Measurements from ENCODE around the gene IRX5. TPM values are rescaled to one million over a fixed set of nuclear protein-coding genes. Genes with fewer than 3 reads are reported as not detected.

Gene IRX5
- total and polyA plus RNA-seq, 4 donors: not detected

DNA sequence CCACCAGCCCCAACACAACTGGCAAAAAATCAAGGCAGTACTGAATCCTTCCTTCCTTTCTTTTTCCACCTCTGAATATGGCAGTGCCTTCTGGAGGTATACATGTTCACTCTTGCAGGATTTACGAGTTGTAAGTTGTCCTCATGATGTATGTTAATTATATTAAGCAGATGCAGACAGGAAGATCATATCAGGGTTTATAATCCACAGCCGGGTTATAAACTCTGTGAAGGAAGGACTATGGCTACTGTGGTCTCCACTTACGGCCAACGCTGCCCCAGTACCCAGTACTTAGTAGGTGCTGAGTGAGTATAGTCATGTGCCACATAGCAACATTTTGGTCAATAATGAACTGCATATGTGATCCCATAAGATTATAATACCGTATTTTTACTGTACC lies 19.6 kb upstream of the IRX5 start:
- no peak overlapping the region for H3K27ac ChIP-seq (ENCODE audit: low read depth in 1 of 2, low read length in 2 of 2)
- H3K27me3 ChIP-seq (ENCODE audit: control insufficient read depth in 4 of 4, insufficient read depth in 4 of 4, low read length in 3 of 4): peaks cover 0 to 1% (median 0%) of the 10 kb centered on the region in 4 donors
- H3K9ac ChIP-seq (ENCODE audit: low read depth in 1 of 2, low read length in 2 of 2): no peak overlapping the region
- 82% methylated on average over 5 of the region's 5 CpGs for WGBS
- H3K9me3 ChIP-seq (ENCODE audit: control insufficient read depth in 4 of 4, low read length in 3 of 4): no peaks in the 10 kb centered on the region
- no peak for DNase-seq (ENCODE audit: low spot score)
- TF ChIP-seq, protein P1, sequence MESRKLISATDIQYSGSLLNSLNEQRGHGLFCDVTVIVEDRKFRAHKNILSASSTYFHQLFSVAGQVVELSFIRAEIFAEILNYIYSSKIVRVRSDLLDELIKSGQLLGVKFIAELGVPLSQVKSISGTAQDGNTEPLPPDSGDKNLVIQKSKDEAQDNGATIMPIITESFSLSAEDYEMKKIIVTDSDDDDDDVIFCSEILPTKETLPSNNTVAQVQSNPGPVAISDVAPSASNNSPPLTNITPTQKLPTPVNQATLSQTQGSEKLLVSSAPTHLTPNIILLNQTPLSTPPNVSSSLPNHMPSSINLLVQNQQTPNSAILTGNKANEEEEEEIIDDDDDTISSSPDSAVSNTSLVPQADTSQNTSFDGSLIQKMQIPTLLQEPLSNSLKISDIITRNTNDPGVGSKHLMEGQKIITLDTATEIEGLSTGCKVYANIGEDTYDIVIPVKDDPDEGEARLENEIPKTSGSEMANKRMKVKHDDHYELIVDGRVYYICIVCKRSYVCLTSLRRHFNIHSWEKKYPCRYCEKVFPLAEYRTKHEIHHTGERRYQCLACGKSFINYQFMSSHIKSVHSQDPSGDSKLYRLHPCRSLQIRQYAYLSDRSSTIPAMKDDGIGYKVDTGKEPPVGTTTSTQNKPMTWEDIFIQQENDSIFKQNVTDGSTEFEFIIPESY (IDR thresholded peaks at IDR 0.05): no peak
- TF ChIP-seq, protein P2, sequence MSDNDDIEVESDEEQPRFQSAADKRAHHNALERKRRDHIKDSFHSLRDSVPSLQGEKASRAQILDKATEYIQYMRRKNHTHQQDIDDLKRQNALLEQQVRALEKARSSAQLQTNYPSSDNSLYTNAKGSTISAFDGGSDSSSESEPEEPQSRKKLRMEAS (IDR thresholded peaks at IDR 0.05): no peak
- TF ChIP-seq JUND (IDR thresholded peaks at IDR 0.05): no peak
- TF ChIP-seq HNF4A (conservative IDR thresholded peaks at IDR 0.05): no peak
- TF ChIP-seq TAF1 (conservative IDR thresholded peaks at IDR 0.05): no peak
- no peak for TF ChIP-seq HNF4G (IDR thresholded peaks at IDR 0.05)
- TF ChIP-seq, protein P3, sequence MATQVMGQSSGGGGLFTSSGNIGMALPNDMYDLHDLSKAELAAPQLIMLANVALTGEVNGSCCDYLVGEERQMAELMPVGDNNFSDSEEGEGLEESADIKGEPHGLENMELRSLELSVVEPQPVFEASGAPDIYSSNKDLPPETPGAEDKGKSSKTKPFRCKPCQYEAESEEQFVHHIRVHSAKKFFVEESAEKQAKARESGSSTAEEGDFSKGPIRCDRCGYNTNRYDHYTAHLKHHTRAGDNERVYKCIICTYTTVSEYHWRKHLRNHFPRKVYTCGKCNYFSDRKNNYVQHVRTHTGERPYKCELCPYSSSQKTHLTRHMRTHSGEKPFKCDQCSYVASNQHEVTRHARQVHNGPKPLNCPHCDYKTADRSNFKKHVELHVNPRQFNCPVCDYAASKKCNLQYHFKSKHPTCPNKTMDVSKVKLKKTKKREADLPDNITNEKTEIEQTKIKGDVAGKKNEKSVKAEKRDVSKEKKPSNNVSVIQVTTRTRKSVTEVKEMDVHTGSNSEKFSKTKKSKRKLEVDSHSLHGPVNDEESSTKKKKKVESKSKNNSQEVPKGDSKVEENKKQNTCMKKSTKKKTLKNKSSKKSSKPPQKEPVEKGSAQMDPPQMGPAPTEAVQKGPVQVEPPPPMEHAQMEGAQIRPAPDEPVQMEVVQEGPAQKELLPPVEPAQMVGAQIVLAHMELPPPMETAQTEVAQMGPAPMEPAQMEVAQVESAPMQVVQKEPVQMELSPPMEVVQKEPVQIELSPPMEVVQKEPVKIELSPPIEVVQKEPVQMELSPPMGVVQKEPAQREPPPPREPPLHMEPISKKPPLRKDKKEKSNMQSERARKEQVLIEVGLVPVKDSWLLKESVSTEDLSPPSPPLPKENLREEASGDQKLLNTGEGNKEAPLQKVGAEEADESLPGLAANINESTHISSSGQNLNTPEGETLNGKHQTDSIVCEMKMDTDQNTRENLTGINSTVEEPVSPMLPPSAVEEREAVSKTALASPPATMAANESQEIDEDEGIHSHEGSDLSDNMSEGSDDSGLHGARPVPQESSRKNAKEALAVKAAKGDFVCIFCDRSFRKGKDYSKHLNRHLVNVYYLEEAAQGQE (IDR thresholded peaks at IDR 0.05): no peak
- no peak for TF ChIP-seq NR2F2 (IDR thresholded peaks at IDR 0.05)
- no peak for TF ChIP-seq RXRA (IDR thresholded peaks at IDR 0.05)
- TF ChIP-seq SP1 (IDR thresholded peaks at IDR 0.05): no peak
- TF ChIP-seq YY1 (IDR thresholded peaks at IDR 0.05): no peak
- no peak for TF ChIP-seq FOXA2 (IDR thresholded peaks at IDR 0.05)
- TF ChIP-seq, protein P4, sequence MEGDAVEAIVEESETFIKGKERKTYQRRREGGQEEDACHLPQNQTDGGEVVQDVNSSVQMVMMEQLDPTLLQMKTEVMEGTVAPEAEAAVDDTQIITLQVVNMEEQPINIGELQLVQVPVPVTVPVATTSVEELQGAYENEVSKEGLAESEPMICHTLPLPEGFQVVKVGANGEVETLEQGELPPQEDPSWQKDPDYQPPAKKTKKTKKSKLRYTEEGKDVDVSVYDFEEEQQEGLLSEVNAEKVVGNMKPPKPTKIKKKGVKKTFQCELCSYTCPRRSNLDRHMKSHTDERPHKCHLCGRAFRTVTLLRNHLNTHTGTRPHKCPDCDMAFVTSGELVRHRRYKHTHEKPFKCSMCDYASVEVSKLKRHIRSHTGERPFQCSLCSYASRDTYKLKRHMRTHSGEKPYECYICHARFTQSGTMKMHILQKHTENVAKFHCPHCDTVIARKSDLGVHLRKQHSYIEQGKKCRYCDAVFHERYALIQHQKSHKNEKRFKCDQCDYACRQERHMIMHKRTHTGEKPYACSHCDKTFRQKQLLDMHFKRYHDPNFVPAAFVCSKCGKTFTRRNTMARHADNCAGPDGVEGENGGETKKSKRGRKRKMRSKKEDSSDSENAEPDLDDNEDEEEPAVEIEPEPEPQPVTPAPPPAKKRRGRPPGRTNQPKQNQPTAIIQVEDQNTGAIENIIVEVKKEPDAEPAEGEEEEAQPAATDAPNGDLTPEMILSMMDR (IDR thresholded peaks at IDR 0.05; ENCODE audit: low read depth, low read length, missing input control): no peak
- TF ChIP-seq, protein P5, sequence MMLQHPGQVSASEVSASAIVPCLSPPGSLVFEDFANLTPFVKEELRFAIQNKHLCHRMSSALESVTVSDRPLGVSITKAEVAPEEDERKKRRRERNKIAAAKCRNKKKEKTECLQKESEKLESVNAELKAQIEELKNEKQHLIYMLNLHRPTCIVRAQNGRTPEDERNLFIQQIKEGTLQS (IDR thresholded peaks at IDR 0.05): no peak
- TF ChIP-seq RAD21 (IDR thresholded peaks at IDR 0.05): no peak
- no peak for TF ChIP-seq GABPA (IDR thresholded peaks at IDR 0.05 in 1 of 2, conservative IDR thresholded peaks at IDR 0.05 in 1 of 2)
- TF ChIP-seq FOXA1 (IDR thresholded peaks at IDR 0.05): no peak
- H3K4me1 ChIP-seq (ENCODE audit: control insufficient read depth in 4 of 4, insufficient read depth in 4 of 4, low read length in 3 of 4): no peaks in the 10 kb centered on the region
- no peak overlapping the region for H3K4me3 ChIP-seq (ENCODE audit: low read depth in 1 of 3, low read length in 3 of 3)
- H3K36me3 ChIP-seq (ENCODE audit: control insufficient read depth in 4 of 4, insufficient read depth in 3 of 4, low read depth in 1 of 4, low read length in 3 of 4): no peaks in the 10 kb centered on the region

DNA sequence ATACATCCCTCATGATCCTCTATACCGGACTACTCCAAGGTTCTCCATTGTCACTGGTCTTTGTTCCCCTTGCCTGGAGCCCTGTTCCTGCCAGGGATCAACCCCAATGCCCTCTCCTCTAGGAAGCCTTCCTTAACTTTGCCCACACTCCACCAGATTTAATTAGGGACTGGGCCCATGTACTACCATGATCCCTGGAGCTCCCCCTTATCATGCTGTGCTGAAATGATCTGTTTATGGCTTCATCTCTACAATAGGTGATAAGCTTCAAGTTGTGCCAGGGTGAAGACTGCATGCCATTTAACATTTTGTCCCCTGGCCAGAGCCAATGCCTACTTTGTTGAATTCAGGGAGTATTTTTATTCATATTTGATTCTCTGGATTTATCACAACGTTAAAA lies 17.9 kb upstream of the IRX5 start:
- no peaks in the 10 kb centered on the region for H3K36me3 ChIP-seq (ENCODE audit: control insufficient read depth in 4 of 4, insufficient read depth in 3 of 4, low read depth in 1 of 4, low read length in 3 of 4)
- no peak overlapping the region for H3K27ac ChIP-seq (ENCODE audit: low read depth in 1 of 2, low read length in 2 of 2)
- H3K4me3 ChIP-seq (ENCODE audit: low read depth in 1 of 3, low read length in 3 of 3): no peak overlapping the region
- no peaks in the 10 kb centered on the region for H3K9me3 ChIP-seq (ENCODE audit: control insufficient read depth in 4 of 4, low read length in 3 of 4)
- peaks cover 0 to 2% (median under 1%) of the 10 kb centered on the region in 4 donors for H3K27me3 ChIP-seq (ENCODE audit: control insufficient read depth in 4 of 4, insufficient read depth in 4 of 4, low read length in 3 of 4)
- no peaks in the 10 kb centered on the region for H3K4me1 ChIP-seq (ENCODE audit: control insufficient read depth in 4 of 4, insufficient read depth in 4 of 4, low read length in 3 of 4)
- H3K9ac ChIP-seq (ENCODE audit: low read depth in 1 of 2, low read length in 2 of 2): no peak overlapping the region
- WGBS: 88% methylated on average over 2 of the region's 2 CpGs
- no peak for DNase-seq (ENCODE audit: low spot score)
- TF ChIP-seq SP1 (IDR thresholded peaks at IDR 0.05): no peak
- TF ChIP-seq, protein P1 (IDR thresholded peaks at IDR 0.05): no peak
- no peak for TF ChIP-seq NR2F2 (IDR thresholded peaks at IDR 0.05)
- TF ChIP-seq RXRA (IDR thresholded peaks at IDR 0.05): no peak
- TF ChIP-seq FOXA2 (IDR thresholded peaks at IDR 0.05): no peak
- TF ChIP-seq TAF1 (conservative IDR thresholded peaks at IDR 0.05): no peak
- TF ChIP-seq, protein P5 (IDR thresholded peaks at IDR 0.05): no peak
- TF ChIP-seq, protein P4 (IDR thresholded peaks at IDR 0.05; ENCODE audit: low read depth, low read length, missing input control): no peak
- TF ChIP-seq FOXA1 (IDR thresholded peaks at IDR 0.05): no peak
- TF ChIP-seq, protein P2 (IDR thresholded peaks at IDR 0.05): no peak
- TF ChIP-seq RAD21 (IDR thresholded peaks at IDR 0.05): no peak
- no peak for TF ChIP-seq JUND (IDR thresholded peaks at IDR 0.05)
- no peak for TF ChIP-seq GABPA (IDR thresholded peaks at IDR 0.05 in 1 of 2, conservative IDR thresholded peaks at IDR 0.05 in 1 of 2)
- TF ChIP-seq YY1 (IDR thresholded peaks at IDR 0.05): no peak
- TF ChIP-seq HNF4G (IDR thresholded peaks at IDR 0.05): no peak
- no peak for TF ChIP-seq HNF4A (conservative IDR thresholded peaks at IDR 0.05)

All from liver (tissue), 9 donors.